Cardiac septum (tissue), 1 donor: ENCODE results near the gene AADAC. TPM values are rescaled to one million over a fixed set of nuclear protein-coding genes. Genes with fewer than 3 reads are reported as not detected.
"Not testable (repeated sequence)": the region's sequence is repeated elsewhere in the genome, so short reads cannot be mapped to it uniquely, and the experiment has no call there.

ENCODE experiments used
- DNase-seq: peaks from one replicate; pipeline ENCODE4 v3.0.0-alpha.2; 2020; ENCODE audit warnings: low spot score
- intact Hi-C: fragments of 100-400 bp; cut with DNase I; formaldehyde crosslinking; loops from one replicate; pipeline ENCODE4 v1.14.0; 2022
- total RNA-seq: library from RNA; stranded (reverse); fragmentation: NEBNext Ultra II Directional; extraction: Animal tissue kit (Norgen Biotek cat#: 25700); gene quantifications from one replicate; pipeline ENCODE4 v1.2.1, GENCODE V29; 2021
- donor health status: DM: no; HTN: no; CAD: no.

Gene AADAC
- total RNA-seq, 1 donor from 2014 or later, result not detected

- DNase-seq, result no peak
- intact Hi-C loops, result no loop called here
Measured at GRCh38 chr3:151795276-151795675, 18.6 kb upstream of the AADAC start.

- intact Hi-C loops, result no loop called here
- no peak for DNase-seq
Measured at GRCh38 chr3:151796105-151796680, 17.7 kb upstream of the AADAC start.

- no peak for DNase-seq
- intact Hi-C loops, result no loop called here
Measured at GRCh38 chr3:151798466-151798865, 15.4 kb upstream of the AADAC start.

- intact Hi-C loops, result no loop called here
- no peak for DNase-seq
Measured at GRCh38 chr3:151800431-151800830, 13.5 kb upstream of the AADAC start.

- intact Hi-C loops, result no loop called here
- DNase-seq, result no peak
Measured at GRCh38 chr3:151804267-151804666, 9.6 kb upstream of the AADAC start.

GRCh38 chr3:151806838-151807237 is 7.1 kb upstream of the AADAC start:
- no peak for DNase-seq
- intact Hi-C loops, result no loop called here

GRCh38 chr3:151808926-151809325 is 5.0 kb upstream of the AADAC start:
- intact Hi-C loops, DNase-seq: not testable (repeated sequence)

GRCh38 chr3:151811474-151811873 is 2.4 kb upstream of the AADAC start:
- DNase-seq, result no peak
- intact Hi-C loops, result no loop called here

- no peak for DNase-seq
- intact Hi-C loops, result no loop called here
Measured at GRCh38 chr3:151814588-151814987, 672 bp downstream of the AADAC start.

GRCh38 chr3:151816091-151816604 is 2.2 kb downstream of the AADAC start:
- no peak for DNase-seq
- intact Hi-C loops, result no loop called here

- no peak for DNase-seq
- intact Hi-C loops, result no loop called here
Measured at GRCh38 chr3:151817473-151817872, 3.6 kb downstream of the AADAC start.

- no peak for DNase-seq
- intact Hi-C loops, result no loop called here
Measured at GRCh38 chr3:151818361-151818760, 4.4 kb downstream of the AADAC start.

- intact Hi-C loops, result no loop called here
- DNase-seq, result no peak
Measured at GRCh38 chr3:151819910-151820309, 6.0 kb downstream of the AADAC start.

GRCh38 chr3:151827816-151828215 is 13.9 kb downstream of the AADAC start:
- intact Hi-C loops, result no loop called here

GRCh38 chr3:151835751-151836525 is 22.0 kb downstream of the AADAC start:
- intact Hi-C loops, result loop anchor here (5.0 to 10.0 kb wide), 3 partner anchors 81 to 609 kb away; no protein-coding TSS in a partner anchor

More at GRCh38 chr3:151827816-151828215, 13.9 kb downstream of the AADAC start:
- no peak for DNase-seq

GRCh38 chr3:151837057-151837456 is 23.1 kb downstream of the AADAC start:
- intact Hi-C loops, result loop anchor here (5.0 to 10.0 kb wide), 3 partner anchors 80 to 610 kb away; no protein-coding TSS in a partner anchor
- no peak for DNase-seq

More at GRCh38 chr3:151835751-151836525, 22.0 kb downstream of the AADAC start:
- no peak for DNase-seq

GRCh38 chr3:151838574-151839312 is 24.8 kb downstream of the AADAC start:
- no peak for DNase-seq
- intact Hi-C loops, result loop anchor here (2.0 to 10.0 kb wide), 5 partner anchors 79 to 611 kb away; no protein-coding TSS in a partner anchor

GRCh38 chr3:151839313-151839631 is 25.4 kb downstream of the AADAC start:
- intact Hi-C loops, result loop anchor here (2.0 to 10.0 kb wide), 5 partner anchors 78 to 612 kb away; no protein-coding TSS in a partner anchor
- DNase-seq, result no peak

- no peak for DNase-seq
- intact Hi-C loops, result no loop called here
Measured at GRCh38 chr3:151841801-151842200, 27.9 kb downstream of the AADAC start.

- DNase-seq, result no peak
- intact Hi-C loops, result no loop called here
Measured at GRCh38 chr3:151843275-151843674, 29.4 kb downstream of the AADAC start.
